NCI-H748 treated with DMSO at 0.1 percent for 48 hours (cell line): Measurements from ENCODE around the gene ID2.

Source experiments
- DNase-seq: peaks from one replicate; lab custom pipeline; 2025; lab: John Stamatoyannopoulos, UW

Gene ID2

DNA sequence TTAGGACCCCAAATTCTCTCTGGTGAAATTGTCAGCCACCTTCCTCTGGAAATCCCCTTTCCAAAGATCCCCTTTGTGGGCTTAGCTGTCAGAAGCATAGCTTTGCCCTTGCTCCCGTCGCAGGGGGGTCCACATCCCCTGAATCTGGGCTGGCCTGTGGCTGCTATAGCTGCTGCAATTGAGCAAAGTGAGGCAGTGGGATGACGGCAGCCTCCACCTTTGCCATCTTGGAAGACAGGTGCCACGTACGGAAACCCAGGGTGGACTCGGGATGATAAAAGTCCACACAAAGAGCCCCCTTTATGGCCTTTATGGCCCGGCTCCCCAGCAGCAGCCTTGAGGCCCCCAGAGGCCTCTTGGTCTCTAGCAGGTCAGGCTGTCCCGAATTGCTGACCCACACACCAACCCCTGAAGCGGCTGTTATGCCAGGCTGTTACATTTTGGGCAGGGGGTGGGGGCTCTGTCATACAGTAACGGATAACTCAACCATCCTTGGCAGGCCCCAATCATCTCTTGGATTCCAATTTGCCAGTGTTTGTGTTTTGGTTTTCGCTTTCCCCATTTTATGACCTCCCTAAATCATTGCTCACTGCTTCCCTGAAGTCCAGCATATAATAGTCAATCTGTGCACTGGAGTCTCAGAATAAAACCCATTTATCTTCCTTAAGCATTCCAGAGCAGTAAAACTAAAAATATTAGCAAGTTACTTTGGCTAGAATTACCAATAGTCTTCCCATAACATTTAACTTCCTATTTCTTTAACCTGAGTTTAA, 33.2 kb upstream of the ID2 start:
- no peak for DNase-seq

DNA sequence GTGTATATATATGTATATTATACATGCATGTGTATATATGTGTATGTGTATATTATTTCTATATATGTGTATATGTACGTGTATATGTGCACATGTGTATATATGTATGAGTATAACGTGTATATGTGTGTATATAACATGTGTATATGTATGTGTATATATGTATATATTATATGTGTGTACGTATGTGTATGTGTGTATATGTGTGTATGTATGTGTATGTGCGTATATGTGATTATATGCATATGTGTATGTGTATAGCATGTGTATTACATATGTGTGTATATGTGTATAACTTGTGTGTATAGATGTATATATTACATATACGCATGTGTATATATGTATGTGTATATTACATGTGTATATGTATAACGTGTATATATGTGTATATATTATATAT, 32.1 kb upstream of the ID2 start:
- DNase-seq: no peak

DNA sequence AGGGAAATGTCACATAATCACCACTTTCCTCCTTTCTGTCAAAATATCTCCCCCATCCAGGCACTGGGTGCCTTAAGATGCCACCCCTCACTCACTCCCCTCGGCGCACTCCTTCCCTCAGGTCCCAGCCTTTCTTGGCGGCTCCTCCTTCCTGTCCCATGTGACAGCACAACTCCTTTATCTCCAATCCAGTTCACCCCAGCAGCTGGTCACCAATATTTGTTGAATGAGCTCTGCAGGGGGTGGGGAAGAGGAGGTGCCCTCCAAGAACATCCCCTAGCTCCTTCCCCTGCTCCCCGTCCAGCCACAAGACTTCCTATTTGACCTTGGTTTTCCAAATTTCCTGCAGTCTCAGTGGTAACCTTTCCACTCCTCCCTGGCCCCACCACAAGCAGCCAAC, 31.6 kb upstream of the ID2 start:
- no peak for DNase-seq

DNA sequence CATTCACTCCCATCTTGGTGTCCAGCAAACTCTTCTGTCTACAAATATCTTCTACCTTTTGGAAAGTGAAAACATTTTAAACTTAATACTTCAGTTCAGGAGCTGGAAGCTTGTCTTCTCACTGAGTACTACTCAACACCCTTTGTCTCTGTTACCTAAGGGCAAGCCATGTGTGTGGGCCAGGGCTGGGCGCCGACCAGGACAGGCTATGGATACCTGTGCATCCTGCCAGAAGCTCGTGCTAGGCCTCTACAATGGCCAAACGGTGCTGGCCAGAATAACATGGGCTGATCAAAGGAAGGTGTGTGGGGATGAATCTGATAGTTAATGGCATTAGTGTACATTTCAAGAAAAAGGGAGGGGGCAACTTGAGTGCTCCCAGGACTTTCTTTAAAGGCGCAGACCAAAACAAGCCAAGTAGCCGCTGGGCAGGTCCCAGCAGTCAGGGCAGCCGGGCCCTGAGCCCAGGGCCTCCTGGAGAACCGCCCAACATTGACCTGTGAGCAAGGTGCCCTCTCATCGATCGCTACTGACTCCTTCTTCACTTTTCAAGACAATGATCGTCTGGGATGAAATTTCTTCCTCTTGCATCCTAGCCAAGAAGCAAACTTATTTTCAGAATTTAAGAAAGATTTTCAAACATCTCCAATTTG, 29.0 kb upstream of the ID2 start:
- DNase-seq: no peak

DNA sequence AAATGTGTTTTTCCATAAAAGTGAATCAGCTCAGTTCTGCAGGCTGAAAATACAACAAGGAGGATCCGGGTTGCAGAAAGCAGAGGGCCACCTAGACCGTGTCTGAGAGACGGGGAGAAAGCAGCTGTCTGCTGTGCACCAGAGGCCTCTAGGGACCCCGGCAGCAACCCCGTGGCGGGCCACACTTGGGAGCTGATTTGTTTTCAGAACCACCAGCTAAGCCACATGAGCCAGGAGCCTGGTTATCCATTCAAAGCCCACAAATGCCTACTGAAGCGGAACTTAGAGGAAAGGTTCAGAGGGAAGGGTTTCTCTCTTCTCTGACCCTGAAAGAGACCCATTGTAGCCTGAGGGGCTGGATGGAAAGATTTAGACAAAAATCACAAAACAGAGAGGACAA, 28.4 kb upstream of the ID2 start:
- no peak for DNase-seq

DNA sequence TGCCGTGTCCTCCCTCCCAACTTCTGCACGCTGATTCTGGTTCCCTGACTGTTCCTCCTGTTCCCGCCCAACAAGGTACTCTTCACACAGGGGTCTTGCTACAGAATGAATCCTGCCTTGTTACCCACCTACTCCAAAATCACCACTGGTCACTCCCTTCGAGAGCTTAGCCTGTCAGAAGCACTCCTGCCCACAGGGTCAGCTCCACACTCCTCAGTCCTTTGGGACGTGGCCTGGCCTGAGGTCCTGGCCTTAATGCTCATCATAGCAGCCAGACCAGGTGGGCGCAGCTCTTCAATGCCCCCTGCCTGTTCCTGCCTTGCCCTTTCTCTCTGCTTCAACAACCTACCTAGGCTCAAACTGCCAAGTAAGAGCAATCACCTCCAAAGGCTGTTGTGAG, 27.8 kb upstream of the ID2 start:
- DNase-seq: no peak

DNA sequence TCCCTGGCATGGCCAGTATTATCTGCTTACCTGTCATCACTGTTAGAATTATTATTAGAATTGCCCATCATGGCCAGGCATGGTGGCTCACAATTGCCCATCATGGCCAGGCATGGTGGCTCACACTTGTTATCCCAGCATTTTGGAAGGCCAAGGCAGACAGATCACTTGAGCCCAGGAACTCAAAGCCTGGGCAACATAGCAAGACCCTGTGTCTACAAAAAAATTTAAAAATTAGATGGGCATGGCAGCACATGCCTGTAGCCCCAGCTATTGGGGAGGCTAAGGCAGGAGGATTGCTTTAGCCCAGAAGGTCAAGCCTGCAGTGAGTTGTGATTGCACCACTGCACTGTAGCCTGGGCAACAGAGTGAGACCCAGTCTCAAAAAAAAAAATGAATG, 27.4 kb upstream of the ID2 start:
- DNase-seq: no peak

DNA sequence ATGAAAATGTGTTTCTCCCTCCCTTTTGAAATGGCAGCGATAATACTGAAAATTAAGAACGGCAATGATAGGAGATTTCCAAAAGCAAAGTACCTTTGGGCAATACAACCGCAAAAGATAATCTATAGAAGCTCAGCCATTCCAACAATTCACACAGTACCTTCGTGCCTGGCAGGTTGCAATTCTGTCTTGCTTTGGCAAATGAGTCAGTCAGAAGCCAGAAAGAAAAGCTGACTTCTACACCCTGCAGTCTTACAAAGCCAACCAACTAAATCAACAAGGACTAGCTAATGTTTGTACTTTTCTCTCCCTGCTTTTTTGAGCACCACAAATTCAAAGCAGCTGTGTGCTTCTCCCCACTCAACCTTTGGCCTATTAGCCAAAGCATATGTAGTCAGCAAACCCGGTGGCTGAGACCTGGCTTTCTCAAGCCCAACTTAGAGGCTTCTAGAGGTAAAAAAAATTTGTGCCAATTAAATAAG, 25.7 kb upstream of the ID2 start:
- peak; percentile 22 for DNase-seq

DNA sequence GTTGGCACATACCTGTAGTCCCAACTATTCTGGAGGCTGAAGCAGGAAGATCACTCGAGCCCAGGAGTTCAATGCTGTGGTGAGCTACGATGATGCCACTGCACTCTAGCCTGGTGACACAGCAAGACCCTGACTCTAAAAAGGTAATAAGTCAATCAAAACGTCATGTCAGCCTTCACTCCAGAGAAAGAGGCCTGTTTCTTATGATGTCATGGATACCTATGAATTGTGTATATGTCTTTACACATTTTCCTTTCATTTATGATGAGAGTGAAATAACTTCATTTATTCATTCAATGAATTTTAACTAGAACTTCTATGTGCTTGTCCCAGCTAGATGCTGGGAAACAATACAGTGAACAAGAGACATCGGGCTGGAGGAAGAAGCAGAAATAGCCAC, 25.0 kb upstream of the ID2 start:
- DNase-seq: no peak

DNA sequence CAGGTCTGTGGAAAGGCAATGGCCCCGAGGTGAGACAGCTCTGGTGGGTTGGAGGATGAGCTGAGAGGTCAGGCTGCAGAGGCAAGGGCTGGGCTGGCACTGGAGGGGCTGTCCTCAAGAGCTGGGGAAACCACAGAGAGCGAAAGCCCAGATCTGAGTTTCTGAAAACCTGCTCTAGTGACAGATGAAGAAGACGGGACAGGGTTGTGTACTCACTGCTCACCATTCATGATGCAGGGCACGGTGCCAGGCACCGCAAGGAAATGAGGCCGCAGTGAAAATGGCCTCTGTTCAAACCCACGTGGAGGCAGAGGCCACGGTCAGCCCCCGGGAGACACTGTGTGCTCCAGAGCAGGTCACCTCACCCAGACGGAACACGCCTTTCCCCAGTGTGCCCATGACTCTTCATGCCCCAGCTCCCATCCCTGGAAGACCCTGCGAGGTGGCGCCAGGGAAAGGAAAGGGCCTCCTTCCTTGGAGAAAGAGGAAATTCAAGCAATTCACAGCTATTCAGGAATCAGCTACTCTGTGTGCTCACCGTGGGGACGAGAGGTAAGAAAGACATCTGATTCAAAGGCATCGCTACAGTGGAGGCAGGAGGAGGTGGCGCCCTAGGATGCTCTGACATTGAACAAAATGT, 24.3 kb upstream of the ID2 start:
- no peak for DNase-seq

DNA sequence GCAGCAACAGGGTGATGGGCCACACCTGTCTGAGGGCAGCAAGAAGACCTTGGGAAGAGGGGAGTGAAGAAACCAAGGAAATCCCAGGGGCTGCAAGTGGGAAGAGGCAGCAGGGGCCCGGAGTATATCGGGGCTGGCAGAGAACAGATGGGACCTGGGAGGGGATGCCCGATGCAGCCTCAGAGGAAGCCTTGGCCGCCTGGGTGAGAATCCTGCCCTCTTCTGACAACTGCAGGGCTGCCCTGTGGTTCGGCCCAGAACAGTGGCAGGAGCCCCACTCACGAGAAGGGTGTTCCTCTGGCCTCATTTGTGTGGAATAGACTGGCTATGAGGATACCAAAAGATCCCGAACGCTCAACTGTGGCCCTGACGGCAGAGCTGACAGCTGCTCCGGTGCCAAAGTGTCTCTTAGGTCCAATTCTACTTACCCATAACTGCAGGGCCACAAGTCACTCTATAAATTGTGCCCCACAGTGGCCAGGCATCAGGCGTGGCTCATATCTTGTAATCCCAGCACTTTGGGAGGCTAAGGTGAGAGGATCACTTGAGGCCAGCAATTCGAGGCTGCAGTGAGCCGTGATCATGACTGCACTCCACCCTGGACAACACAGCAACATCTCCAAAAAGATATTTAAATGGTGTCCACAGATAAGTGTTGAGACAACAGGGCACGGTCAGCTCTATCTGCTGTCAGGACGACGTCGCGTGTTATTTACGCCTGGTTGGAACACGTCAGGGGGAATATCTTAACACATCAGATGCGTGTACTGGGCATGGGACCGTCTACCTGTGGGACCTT, 23.6 kb upstream of the ID2 start:
- DNase-seq: no peak

DNA sequence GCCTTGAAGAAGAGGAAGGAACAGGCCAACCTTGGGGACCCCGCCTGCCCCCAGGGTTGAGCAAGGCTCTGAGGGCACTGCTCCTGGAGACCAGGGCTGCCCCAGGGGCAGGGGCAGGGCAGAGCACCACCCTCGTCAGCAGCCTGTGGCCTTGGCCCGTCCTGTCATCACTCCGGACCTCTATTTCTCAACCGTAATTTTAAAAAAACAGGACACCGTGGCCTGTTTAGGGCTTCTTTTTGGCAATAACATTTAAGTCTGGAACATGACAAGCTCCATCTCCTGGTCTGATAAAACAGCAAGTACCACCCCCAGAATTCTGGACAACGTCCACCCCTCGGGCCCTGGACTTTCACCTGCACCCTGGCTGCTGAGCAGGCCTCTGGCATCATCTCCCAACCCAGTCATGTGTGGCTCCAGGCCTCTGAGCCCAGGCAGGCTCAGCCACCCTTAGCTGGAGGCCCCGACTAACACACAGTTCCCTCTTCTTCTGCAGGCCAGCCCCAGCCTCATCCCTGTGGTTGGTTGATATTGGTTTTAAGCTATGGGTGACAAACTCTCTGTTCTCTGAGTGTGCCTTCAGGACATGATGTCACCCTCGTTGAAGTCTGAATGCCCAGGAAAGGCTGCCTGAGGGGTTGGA, 22.6 kb upstream of the ID2 start:
- DNase-seq: no peak

DNA sequence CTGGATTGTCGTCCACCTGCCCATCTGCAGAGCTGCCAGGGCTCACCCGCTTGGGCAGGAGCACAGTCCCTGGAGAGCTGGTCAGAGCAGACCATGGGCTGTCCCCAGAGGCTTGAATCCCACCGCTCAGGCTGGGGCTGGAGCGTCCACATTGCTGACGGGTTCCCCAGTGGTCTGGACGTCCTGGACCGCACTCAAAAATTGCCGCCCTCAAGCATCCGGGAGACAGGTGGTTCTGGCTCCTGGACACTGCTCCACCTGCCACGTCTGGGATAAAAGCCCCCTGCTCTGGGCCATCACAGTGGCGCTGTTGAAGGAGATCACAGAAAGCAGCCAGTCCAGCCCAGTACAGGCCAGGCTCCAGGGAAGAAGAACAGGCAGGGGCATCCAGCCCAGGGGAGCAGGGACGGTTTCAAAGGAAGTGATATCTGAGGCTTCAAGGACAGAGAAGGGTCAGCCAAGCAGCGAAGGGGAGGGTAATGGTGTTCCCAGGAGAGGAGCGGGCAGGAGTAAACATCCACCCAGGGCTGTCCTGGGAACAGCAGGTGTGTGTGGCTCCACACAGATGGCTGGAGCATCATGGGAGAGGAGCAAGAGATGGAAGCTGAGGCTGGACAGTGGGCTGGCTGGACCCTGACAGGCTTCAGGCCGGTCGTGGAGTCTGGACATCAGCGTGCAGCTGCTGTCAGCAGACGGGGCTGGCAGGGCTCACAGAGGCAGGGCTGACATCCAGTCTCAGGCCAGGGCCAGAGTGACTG, 21.9 kb upstream of the ID2 start:
- no peak for DNase-seq

DNA sequence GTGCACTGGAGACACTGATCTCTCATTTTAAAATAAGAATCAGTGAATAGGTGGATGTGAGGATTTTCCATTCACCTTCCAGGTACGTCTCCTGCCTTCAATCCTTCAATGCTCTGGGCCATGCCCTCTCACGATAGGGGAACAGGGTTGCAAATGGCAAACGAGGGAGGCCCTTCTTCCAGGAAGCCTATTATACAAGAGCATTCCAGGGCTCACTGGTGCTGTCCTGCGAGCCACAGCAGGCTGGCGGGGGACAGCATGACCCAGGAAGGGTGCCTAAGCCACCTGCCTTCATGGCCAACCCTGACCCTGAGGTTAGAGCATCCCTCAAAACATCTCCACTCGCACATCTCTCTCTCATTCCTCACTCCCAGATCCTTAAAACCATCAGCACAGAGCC, 20.6 kb upstream of the ID2 start:
- DNase-seq: no peak

DNA sequence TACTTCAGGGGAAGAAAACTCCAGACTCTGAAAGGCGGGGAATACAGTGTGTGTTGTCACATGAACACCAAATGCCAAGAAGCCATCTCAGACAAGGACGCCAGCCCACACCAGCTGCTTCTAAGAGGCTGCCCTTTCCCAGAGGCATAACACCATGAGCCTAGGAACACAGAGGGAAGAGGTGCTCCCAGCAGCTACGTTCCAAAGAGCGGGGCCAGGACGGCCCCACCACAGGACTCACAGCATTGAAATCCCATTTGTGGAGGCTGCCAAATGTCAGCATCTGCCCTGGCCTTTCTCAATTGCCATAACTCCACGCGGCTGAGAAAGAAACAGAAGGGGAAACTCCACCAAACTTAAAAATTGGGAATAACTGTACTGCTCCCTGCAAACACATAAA, 20.1 kb upstream of the ID2 start:
- DNase-seq: no peak

DNA sequence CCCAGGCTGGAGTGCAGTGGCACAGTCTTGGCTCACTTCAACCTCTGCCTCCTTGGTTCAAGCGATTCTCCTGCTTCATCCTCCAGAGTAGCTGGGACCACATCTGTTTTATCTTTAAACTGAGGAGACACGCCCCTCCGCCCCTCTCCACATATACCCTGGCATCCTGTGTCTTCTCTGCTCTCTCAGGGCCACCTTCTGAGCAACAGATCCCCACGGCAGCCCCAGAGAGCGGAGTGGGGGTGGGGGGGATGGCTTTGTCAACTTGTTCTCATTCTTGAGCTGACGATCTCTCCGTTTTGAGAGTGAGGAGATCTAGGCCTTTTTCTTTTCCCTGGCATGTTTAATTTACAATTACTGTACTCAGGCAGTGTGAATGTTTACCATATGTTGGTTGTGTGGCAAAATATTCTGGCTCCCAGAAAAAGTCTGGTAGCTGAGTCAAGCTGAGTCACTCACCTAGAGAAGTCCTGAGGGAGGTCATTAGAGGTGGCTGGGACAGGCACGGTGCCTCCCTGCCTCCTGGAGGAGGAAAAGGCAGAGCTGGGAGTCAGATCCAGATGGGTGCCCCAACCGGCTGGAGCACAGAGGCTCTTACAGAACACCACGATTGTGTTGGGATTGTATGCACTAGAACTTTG, 19.5 kb upstream of the ID2 start:
- no peak for DNase-seq

DNA sequence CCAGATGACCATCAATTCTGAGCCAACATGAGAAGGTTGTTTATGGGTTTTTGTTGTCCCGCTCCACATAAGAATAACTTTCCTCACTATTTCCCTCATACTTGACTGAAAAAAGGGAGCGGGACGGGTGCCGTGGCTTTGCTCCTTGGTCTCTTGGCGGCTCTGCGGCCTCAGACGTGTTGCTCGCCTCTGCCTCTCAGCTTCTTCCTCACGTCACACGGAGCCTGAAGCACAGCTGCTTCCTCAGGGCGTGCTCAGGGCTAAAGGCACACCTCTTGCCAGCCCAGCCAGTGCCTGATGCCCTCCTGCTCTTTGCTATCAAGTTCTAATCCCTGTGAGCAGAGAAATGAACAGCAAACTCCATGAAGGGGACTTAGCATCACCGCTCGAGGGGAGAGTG, 17.9 kb upstream of the ID2 start:
- no peak for DNase-seq

DNA sequence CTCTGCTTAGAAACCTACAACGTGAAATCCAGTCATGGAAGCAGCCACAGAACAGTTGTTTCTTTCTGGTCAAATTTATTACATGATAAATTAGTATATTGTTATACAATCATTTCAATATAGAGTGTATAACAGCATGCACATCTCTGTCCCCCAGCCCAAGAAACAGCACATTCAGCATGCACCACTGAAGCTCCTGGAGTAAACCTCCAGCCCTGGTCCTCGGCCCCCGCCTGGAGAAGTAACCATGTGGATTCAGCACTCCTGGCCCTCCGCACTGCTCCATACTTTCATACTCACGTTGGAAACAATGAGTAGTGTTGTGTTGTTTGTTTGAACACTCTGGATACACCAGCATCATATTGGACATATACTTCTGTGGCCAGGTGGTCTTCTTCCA, 15.3 kb upstream of the ID2 start:
- DNase-seq: no peak

DNA sequence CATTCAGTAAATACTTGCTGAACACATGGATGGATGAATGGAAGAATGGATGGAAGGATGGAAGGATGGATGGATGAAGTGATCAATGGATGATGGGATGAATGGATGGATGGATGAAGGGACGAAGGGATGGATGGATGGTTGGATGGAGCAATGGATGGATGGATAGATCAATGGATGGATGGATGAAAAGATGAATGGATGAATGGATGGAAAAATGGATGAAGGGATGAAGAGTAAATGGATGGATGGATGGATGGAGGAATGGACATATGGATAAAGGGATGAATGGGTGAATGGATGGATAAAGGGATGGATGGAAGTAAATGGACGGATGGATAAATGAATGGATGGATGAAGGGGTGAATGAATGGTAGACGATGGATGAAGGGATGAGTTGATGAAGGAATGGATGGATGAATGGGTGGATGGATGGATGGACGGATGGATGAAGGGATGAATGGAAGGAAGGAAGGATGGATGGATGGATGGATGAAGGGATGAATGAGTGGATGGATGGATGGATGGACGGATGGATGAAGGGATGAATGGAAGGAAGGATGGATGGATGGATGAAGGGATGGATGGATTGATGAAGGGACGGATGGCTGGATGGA, 13.9 kb upstream of the ID2 start:
- no peak for DNase-seq

DNA sequence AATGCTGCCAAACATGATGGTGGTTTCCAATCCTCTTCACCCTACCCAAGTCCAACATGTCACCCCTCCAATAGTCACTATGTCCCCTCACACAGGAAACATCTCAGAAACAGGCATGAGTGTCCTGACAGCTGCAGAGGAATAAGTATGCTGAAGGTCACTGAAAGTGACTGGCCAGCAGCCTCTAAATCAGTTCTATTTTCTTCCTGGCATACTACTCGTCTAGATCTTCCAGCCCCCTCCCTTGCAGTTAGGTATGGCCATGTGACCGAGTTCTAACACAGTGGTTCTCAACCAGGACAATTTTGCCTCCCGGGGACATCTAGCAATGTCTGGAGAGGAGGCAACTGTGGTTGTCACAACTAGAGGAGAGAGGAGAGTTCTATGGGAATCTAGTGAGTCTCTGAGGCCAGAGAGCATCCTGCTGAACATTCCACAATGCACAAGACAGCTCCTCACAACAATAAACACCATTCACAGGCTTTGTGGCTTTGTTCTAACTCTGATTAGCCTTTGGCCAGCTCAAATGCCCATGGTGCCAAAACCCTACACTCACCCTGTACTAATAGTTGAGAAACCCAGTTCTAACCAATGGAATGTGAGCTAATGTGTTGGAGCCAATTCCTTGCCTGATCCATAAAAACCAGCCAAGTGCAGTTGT, 12.6 kb upstream of the ID2 start:
- DNase-seq: no peak
